AG04450 (cell line): ENCODE data around the gene ACTL7B. TPM values are rescaled to one million over a fixed set of nuclear protein-coding genes. Genes with fewer than 3 reads are reported as not detected.

Experiments used
- CTCF ChIA-PET: fragments of 300-600, 350-600 bp; formaldehyde crosslinking; extraction: SDS; loops from one replicate; lab custom pipeline; 2022; ENCODE audit warnings: antibody characterized with exemption, inconsistent platforms; lab: Charles Lee
- POLR2A ChIA-PET: fragments of 350-600 bp; formaldehyde crosslinking; extraction: SDS; loops from one replicate; lab custom pipeline; 2021; ENCODE audit warnings: antibody characterized with exemption, inconsistent platforms; lab: Yijun Ruan, JAX
- DNase-seq: peaks from one replicate; pipeline ENCODE4 v3.0.0-alpha.2; 2011; ENCODE audit warnings: low read depth, low spot score
- H3K27ac ChIP-seq: one replicate; pipeline ENCODE4 v1.5.1; 2012; ENCODE audit warnings: low read depth, low read length, control low read depth
- H3K27me3 ChIP-seq: one replicate; pipeline ENCODE4 v1.6.0; 2012; ENCODE audit warnings: low read length; ENCODE audit not compliant: control insufficient read depth, insufficient read depth
- H3K4me3 ChIP-seq: 2 replicates; pipeline ENCODE4 v1.5.1; 2011; ENCODE audit warnings: mild to moderate bottlenecking, low read depth, low read length, control low read depth
- H3K9me3 ChIP-seq: 2 replicates; pipeline ENCODE4 v1.5.1; 2012; ENCODE audit warnings: low read length; ENCODE audit not compliant: control insufficient read depth, insufficient read depth
- polyA plus RNA-seq: library from polyadenylated mRNA; depleted of rRNA; stranded (reverse); fragments of >200 nt; gene quantifications from 2 replicates; pipeline ENCODE4 v1.2.3, GENCODE V29; 2011
- TF ChIP-seq, protein P1 (sequence below): IDR thresholded peaks from 2 replicates; pipeline ENCODE4 v1.5.1; 2011; ENCODE audit warnings: low read depth, low read length, control low read depth, inconsistent platforms

ACTL7B gene
- polyA plus RNA-seq, 1 experiment = not detected

DNA sequence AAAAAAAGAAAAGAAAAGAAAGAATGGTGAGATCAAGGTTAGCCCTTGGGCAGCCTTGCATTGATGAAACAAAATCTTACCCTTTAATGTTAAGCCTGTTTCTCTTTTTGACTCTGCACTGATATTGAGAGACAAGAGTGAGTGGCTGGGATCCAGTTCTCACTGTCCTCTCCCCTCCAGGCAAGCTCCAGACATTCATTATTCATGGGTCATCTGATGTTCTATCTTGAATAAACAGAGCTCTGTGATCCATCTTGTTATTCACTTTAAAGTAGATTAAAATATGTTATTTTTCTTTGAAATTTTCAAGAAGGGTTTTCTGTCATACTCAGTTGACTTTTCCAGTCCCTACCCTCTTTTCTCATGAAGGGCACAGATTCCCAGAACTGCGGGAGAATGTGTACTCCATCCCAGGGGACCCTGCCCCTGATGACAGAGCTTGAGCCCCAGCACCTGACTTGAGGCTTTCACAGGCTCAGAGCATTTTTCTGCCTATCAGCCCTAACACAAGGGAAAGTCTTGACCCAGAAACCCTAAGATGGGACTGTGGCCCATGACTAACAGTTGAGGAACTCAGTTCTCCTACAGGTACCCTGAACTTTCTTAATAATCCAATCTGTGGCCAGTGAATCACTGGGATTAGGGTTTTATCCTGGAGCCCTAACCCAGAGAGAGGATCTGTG lies 24.1 kb downstream of the ACTL7B start:
- Histone ChIP-seq H3K27ac (no peak overlapping the region), H3K9me3 (no peaks in the 10 kb centered on the region), H3K27me3 (no peaks in the 10 kb centered on the region), H3K4me3 (no peak overlapping the region)
- ChIA-PET CTCF (no interaction called here), POLR2A (no interaction called here)
- TF ChIP-seq, protein P1, sequence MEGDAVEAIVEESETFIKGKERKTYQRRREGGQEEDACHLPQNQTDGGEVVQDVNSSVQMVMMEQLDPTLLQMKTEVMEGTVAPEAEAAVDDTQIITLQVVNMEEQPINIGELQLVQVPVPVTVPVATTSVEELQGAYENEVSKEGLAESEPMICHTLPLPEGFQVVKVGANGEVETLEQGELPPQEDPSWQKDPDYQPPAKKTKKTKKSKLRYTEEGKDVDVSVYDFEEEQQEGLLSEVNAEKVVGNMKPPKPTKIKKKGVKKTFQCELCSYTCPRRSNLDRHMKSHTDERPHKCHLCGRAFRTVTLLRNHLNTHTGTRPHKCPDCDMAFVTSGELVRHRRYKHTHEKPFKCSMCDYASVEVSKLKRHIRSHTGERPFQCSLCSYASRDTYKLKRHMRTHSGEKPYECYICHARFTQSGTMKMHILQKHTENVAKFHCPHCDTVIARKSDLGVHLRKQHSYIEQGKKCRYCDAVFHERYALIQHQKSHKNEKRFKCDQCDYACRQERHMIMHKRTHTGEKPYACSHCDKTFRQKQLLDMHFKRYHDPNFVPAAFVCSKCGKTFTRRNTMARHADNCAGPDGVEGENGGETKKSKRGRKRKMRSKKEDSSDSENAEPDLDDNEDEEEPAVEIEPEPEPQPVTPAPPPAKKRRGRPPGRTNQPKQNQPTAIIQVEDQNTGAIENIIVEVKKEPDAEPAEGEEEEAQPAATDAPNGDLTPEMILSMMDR = no peak
- DNase-seq = no peak

DNA sequence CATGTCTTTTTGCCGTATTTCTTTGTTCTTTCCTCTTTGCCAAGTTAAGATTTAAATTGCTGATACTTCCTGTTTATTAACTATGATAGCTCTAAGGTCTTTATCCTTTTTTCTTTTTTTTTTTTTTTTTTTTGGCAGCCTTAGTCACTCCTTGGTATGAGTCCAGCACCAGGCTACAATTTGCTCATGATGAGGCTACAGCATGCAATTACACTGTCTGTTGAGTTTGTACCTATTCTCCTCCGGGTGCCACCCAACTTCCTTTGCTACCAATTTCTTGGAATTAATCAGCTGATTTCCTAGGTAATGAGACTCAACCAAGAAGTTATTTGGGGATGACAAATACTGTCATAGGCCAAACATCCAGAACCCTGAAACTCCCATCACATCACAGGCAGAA lies 25.5 kb downstream of the ACTL7B start:
- TF ChIP-seq, protein P1 = no peak
- DNase-seq = no peak
- CTCF ChIA-PET = no interaction called here
- Histone ChIP-seq H3K27ac (no peak overlapping the region), H3K27me3 (no peaks in the 10 kb centered on the region), H3K4me3 (no peak overlapping the region), H3K9me3 (no peaks in the 10 kb centered on the region)
- POLR2A ChIA-PET = no interaction called here

DNA sequence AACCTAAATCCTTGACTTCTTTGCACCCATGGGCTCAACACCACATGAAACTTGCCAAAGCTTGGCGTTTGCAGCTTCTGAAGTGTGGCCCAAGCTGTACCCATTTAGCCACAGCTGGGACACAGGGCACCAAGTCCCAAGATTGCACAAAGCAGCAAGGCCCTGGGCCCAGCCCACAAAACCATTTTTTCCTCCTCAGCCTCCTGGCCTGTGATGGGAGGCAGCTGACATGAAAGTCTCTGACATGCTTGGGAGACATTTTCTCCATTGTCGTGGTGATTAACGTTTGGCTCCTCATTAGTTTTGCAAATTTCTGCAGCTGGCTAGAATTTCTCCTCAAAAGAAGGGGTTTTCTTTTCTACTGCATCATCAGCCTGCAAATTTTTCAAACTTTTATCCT lies 32.0 kb downstream of the ACTL7B start:
- Histone ChIP-seq H3K9me3 (peaks cover 3% of the 10 kb centered on the region; the same call in 1 of the 2 replicates), H3K4me3 (no peak overlapping the region), H3K27me3 (no peaks in the 10 kb centered on the region), H3K27ac (no peak overlapping the region)
- TF ChIP-seq, protein P1 = no peak
- ChIA-PET CTCF (no interaction called here), POLR2A (no interaction called here)
- DNase-seq = no peak

DNA sequence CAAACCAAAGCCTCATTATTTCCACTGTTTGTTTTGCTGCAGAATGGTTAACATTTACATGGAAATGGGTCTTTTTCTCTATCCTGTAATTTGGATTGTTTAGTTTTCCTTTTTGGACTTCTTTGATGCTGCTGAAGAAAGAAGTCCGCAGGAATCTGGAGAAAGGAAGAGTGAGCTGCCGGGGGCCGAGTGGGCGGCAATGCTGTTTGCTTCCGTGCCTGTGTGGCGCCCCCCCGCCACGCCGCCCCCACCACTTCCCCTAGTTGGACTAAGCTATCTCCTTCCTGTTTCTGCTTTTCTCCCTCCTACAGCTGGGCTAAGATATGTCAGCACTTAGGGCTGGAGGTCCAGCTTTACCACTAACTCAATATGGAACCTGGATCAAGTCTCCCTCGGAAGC lies 39.7 kb downstream of the ACTL7B start:
- TF ChIP-seq, protein P1 = no peak
- peaks cover 6% of the 10 kb centered on the region for H3K27me3 ChIP-seq
- no peak for DNase-seq
- no peaks in the 10 kb centered on the region for H3K9me3 ChIP-seq
- ChIA-PET CTCF (interaction anchor here (0.5 kb wide), 1 partner anchor 40 kb away, joined by 3 read pairs; no protein-coding TSS in a partner anchor), POLR2A (no interaction called here)
- no peak overlapping the region for H3K27ac ChIP-seq
- H3K4me3 ChIP-seq = no peak overlapping the region

DNA sequence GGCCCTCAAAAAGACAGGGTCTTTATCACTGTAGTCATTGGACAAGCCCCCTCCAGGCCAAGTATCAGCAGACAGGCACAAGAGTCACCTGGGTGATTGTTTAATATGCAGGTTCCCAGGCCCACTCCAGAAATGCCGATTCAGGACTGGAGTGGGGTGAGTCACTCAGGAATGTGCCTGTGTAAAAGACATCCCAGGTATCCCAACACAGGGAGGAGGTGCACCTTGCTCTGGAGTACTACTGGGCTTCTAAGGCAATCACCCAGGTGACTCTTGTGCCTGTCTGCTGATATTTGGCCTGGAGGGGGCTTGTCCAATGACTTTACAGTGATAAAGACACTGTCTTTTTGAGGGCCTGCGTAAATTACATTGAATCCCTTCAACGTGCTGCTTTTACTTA lies 40.6 kb downstream of the ACTL7B start:
- CTCF ChIA-PET = no interaction called here
- no peak for DNase-seq
- TF ChIP-seq, protein P1 = no peak
- Histone ChIP-seq H3K4me3 (no peak overlapping the region), H3K27me3 (peaks cover 6% of the 10 kb centered on the region), H3K27ac (no peak overlapping the region), H3K9me3 (no peaks in the 10 kb centered on the region)
- POLR2A ChIA-PET = no interaction called here
